Stimulated activated CD4-positive, alpha-beta T cell treated with anti-CD3 and anti-CD28 coated beads, Interleukin-4, amount 100 ng/mL, for 1 hour (primary cell): ENCODE data around the gene MTA3.

ENCODE experiments used
- DNase-seq: peaks from one replicate; pipeline ENCODE4 v3.0.0-alpha.2; 2020

Gene MTA3

DNA sequence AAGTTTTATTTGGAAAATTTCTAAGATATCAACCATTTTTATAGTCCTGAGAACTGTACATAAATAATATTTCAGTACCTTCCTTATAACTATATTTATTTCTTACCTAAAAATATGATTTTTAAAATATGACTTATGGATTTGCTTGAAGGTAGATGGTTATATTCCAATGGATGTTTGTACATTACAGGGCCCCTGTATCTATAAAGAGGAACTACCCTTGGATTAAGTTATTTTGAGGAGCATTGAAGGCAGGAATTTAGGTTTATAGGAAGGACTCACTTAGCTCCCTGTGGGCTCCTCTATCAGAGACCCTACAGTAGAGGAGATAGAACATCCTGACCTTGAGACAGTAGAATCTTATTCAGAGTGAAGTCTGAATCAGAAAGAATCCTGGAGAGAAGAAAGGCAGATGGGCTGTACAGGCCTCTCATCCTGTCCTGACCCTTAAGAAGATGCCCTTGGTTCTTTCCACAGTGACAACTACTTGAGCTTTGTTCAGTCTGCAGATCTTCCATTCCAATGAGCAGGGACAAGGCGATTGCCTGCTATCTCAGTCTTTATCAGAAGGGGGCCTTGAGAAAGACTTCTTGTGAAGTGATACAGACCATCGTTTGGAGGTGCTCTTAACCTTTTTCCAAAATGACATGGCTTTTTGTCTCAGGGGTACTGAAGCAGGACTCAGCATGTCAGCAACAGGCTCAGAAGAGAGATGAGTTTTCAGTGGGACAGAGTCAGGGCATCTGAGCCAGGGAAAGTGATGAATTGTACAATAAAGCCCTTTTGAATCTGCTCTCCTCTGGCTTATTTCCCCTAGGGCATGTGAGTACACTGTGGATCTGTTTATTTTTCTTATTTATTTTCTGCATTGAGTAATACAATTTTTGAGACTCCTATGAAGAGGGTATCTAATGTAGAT is 174.6 kb downstream of the MTA3 start:
- no peak for DNase-seq

DNA sequence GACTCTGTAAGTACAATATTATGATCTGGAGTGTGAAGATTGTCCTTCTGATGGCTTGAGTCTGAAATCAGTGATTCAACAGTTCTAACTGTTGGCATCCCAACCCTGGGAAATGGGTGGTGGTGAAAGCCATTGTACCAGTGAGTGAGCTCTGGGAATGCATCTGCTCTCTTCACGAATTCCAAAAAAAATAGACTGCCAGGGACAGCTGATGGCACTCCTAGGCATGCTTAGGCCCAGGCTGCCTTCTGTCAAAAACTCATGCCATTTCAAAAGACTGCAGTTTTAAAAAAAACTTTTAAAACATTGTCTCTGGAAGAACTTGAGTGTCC is 175.2 kb downstream of the MTA3 start:
- no peak for DNase-seq

DNA sequence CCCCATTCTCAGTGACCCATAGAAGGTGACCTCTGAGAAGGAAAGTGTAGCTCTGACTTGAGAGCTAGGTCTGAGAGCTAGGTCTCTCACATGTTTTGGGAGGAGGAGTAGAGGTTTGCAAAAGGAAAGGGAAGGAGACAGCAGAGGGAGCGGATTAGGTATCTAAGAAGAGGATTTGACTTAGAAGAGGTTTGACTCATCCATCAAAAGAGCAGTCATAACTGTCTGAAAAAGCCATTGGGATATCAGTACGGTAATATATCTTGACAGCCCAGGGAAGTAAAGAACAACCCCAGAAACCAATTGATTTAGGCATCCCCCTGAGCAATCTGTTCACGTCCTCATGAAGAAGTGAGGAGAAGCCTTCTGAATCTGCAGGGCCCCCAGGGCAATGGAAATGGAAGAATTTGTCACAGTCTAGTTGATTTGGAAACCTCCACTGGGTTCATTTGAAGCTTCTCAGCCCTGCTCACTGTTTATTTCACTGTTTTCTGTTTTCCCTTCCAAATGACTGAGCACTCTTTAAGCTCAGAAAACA is 176.2 kb downstream of the MTA3 start:
- no peak for DNase-seq

DNA sequence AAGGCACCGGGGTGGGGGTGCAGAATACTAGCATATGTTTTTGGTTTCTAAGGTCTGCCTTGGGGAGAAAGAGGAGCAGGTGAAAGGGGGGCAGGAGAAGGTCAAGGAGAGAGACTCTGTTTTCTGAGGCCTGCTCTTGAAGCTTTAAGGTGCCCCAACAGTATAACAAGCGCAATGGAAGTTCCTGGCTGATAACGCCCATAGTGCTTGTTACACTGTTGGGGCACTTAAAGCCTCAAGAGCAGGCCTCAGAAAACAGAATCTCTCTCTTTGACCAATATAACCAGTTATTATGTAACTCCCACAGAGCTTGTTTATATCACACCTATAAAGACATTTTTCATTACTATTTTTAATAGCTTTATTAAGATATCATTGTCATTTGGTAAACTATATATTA is 179.0 kb downstream of the MTA3 start:
- no peak for DNase-seq

DNA sequence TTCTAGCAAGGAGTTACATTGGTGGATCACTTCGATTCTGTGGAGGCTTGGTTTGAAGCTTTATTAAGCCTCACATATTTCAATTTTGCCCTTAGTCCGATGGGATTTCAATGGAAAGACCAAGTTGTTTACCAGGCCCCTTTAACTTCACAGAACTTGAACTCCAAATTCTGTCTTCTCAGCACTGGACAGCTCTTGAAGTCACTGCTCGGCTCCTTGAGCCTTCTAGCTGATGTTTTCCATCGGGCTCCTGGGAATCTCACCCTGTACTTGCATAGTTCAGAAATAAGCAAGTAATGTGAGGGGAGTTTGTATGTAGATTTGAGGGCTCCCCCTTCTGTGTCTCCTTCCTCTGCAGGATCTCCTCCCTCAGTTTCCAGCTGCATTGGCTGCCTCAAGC is 180.4 kb downstream of the MTA3 start:
- no peak for DNase-seq

DNA sequence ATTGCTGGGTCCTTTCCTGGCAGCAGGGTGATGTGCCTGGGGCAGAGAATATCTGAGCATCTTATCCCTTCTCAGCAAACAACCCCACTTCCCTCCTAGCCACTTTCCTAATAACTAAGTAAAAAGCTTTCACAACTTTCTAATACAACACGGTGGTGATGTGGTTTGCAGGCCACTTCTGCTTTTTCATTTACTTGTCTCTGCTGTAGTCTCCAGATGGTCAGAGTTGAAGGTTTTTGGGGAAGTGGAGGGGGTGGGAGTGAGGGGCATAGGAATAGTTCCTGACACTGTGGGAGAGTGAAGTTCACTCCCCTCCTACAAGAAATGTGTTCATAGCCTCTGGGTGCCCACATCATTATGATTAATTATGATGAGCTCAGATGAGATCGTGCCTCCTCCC is 183.9 kb downstream of the MTA3 start:
- DNase-seq, result no peak

DNA sequence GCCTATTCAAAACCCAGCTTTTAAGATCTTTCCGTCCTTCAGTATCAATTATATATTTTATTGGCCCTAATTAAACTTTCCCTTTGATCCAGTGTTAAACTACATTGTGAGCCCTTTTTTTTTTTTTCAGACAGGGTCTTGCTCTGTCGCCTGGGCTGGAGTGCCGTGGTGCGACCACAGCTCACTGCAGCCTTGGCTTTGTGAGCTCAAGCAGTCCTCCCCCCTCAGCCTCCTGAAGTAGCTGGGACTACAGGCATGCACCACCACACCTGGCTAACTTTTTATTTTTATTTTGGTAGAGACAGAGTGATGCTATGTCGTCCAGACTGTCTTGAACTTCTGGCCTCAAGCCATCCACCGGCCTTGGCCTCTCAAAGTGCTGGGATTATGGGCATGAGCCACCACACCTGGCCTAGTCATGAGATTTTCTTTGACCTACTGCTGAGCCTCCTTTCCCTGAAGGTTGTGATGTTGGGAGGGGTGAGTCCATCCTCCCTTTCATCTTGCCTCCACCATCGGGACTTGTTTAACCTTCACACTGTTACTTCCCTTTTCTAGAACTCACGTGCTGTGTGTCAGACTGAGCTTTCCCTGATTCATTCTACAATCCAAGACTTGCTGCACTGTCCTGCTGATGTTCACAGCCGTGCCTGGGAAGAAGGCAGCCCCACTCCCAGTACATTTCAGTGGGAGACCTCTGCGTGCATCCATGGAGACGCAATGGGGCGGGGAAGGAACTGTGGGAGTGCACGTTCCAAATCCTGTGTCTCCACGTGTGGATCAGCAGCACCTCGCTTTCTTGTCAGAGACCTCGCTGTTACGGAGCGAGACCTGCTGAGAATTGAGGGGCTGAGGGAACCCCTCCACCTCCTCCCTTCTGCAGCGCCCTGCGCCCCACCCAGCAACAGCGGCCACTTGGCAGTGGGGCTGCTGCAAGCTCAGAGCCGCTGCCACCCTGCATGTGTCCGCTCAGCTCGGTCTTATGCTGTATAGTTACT is 184.7 kb downstream of the MTA3 start:
- DNase-seq, result no peak

DNA sequence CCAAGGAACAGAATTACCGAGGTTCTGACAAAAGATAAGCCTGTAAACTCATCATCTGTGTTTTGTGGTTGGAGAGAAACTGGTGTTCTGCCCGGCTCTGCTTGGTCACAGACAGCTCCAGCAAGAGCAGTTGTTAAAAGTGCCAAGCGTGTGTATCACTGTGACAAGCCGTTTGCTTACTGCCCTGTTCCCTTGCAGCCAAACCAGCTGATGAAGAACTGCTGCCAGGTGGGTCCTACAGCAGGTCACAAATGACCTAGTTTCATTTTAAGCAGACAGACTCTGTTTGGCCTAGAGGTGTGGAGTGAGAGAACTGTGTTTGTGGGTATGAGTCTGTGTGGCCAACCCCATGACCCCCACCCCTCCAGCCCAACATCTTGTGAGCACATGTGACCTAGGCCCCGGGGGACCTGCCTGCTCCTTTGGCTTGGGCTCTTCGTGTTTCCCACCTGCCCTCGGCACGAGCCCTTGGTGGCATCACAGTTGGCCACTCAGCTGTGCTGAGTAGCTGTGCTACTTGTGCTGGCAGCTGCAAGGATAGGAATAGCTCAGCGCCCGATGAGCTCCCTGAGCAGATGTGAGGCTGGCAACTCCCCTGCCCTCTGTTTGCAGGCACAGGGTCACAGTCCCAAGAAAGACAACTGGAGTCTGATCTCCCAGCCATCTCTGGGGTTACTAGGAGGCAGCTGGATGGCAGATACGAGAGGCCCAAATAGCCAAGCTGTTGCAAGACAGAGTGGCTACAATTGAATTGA is 185.8 kb downstream of the MTA3 start:
- DNase-seq, result no peak

DNA sequence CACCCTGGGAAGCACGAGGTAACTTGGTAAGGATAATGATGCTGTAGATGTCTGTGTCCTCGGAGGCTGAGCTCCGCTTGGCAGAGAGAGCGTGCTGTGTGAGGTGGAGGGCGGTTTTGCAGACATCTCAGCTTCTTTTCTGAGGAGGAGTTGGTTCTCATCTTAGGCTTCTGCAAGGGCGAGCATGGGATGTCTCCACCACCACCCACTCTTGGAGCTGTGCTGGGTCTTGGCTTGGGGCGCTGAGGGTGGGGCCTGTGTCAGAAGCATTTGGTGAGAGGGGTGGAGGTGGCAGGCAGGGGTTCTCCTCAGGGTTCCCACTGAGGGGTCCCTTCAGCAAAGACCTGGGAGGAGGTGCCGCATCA is 186.3 kb downstream of the MTA3 start:
- no peak for DNase-seq

DNA sequence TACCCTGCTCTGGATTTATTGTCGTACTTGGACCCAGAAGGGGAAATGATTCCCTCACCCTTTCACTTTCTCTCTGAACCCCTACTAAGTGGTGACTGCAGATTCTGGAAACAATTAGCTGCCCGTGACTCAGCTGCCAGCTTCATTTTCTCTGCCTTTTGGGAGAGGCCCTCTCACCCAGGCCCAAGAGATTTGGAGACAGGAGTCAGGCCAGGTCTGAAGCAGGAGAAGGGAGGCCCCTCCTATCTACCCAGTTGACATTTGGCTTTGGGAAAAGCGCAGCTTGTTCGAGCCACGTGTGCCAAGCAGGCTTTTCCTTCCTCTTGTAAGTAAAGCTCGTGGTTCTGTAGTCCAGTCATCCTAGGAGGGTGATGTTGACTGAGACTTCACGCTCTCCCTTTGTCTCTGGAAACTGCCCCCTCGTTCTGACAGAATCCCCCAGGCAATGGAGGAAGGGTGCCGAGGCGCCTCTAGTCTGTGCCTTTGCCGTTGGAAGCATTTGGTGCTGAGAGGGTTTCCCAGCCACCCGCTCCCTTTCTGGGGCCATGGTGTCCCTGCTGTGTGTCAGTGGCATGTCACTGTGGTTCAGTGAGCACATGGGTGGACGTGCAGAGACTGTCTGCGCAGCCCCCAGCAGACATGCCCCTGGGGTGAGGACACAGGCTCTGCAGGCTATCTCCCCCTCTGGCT is 186.9 kb downstream of the MTA3 start:
- DNase-seq, result no peak

DNA sequence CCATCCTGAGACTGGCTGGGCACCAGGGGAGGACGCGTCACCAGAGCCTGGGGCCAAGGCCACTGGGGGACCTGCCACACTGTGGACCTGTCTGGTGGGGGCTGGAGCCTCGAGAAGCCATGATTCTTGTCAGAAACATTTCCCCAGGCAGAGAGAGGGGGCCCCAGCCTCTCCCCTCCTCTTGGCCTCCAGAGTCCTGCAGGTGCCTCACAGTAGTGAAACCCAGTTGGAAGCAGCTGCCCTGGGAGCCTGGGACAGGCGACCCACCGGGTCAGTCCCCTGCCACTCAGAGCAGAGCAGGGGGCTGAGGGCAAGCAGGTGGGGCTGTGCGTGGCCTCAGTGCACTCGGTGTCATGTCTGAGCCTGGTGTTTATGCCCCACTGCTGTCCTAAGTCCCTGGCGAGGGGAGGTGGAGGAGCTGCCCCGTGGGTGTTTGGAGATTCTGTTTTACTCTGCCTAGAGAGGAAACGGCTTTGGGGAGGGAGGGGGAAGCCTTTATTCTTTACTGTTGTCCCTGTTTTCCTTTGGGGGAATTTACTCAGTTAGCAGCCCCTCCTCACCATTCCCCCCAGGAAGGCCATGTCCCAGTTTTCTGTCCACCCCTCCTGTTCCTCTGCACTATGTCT is 187.8 kb downstream of the MTA3 start:
- DNase-seq, result no peak

DNA sequence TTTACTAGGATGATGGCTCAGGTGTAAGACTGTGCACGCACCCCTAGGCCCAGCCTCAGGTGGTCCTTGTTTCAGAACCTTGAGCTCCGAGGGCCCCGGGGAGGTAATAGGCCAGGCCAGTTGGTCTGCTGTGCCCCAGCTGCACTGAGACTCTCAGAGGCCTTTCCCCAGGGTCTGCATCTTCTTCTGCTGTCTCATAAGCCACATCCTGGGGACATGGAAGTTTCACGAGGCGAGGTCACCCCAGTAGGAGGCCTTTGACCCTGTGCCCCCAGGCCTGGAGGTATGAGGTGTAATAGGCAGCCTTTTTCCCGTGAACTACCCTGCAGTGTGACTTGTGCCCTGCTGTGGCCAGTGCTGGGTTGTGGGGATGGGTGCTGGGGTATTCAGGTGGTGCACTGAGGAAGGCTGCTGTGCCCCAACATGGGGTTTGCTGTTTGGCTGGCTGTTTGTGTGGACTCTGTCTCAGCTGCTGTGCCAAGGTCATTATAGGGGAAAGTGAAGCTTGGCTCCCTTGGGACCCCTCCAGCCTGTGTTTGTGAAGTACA is 188.6 kb downstream of the MTA3 start:
- no peak for DNase-seq

DNA sequence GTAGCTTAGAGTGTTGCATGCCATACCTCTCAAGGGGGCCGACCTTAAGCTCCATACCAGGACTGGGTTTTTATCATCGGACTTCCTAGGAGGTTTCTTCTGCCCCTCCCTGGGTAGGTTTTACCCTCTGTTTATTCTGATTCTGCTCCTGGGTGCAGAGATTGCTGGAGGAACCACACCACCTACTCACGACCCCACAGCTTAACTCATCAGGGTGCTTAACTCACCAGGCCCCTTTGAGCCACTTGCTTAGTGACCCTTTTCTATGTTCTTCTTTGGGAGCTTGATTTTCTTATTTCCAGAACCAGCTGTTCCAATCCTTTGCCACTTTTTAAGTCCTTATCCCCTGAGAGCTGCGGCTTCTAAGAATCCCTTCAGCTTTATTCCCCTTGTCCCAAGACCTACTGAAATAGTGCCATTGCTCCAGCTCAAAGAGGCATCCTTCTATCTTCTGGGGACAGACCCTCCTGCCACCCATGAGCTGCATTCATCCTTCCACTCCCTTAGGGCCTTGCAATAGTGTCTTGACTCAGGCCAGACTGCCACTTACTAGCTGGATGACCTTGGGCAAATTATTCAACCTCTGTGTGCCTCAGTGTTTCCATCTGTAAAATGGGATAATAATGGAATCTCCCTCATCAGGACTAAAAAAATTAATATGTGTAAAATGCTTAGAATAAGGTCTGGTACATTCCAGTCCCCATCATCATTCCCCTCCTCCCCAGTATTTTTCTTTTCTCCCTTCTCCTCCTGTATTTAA is 189.7 kb downstream of the MTA3 start:
- DNase-seq, result no peak

DNA sequence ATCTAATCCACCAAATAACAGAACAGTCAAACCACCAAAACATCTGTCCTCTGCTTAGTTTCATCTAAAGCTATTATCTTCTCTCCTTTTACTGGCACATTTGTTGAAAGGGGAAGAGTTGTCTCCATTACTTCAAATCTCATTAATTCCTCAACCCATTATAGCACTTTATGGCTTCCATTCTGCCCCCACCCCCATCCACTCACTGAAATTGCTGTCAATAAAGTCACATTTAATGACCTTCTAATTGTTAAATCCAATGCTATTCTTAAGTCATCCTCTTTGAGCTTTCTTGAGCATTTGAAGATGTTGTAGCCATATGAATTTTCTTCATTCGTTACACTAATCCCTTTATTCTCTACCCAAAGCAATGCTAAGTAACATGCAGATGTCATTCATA is 190.3 kb downstream of the MTA3 start:
- DNase-seq, result no peak

DNA sequence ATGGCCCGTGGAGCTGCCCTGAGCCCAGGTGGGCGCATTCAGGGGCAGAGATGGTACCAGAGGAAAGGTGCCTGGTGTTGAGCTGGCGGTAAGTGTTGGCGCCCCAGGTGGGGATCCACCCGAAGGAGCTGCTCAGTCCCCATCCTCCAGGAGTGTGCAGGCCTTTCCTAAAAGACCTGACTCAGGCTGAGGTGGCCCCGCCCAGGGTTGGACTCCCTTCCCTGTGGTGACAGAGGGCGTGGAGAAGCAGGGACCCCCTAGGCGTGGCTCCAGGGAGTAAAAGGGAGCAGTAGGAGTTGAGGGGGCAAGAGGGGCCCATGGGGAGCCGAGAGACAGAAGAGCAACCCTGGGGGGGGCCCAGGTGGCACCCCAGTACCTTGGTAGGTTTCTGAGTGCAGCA is 193.1 kb downstream of the MTA3 start:
- no peak for DNase-seq

DNA sequence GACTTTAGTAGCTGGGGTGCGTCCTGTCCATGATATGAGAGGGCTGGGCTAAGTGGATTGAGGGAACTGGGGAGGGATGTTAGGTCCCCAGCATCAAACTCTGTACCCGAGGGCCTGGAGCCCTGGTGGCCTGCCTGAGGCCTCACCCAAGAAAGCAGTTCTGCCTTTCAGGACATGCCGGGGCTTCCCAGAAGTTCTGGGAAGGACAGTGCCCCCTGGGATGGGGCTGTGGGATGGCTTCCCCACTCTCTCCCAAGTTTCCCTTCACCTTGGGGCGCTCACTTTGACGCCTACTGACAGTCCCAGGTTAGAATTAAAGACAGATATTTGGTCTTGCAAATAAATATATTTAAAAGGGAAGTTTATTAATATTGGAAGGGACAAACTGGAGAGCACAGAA is 193.7 kb downstream of the MTA3 start:
- DNase-seq, result no peak

DNA sequence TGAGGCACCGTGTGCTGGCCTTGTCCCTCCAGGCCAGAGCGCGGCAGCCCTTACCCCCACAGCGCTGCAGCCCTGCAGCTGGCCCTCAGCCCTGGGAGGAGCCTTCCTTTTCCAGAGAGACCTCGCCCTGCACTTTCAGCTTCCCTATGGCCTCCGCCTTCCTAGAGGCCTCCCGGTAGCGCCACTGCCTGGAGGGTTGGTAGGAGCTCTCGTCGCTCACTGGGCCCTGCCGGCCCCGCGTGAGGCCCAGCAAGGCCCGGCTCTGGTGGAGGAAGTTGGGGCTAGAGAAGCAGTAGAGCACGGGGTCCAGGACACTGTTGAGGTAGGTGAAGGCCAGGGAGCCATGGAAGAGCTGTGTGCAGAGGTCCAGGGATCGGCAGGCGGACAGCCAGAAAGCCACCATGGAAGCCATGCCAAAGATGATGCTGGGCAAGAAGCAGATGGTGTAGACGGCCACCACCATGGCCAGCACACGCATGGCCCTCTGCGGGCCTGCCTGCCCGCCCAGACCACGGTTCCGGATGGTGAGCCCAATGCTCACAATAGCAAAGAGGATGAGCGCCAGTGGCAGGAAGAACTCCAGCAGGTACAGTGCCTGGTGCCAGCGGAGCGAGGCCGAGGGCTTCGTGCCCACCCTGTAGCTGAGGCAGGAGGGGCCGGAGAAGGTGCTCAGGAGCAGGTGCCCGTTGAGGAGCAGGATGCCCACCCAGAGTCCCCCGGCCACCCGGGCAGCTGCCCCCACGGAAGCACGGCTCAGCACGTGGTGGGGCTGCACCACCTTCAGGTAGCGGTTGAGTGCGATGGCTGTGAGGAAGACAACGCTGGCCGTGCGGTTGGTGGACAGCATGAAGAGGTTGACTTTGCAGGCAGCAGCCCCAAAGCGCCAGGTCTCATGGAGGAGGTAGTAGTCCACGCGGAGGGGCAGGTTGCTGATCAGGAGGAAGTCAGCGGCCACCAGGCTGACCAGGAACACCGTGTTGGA is 194.7 kb downstream of the MTA3 start:
- DNase-seq, result no peak

DNA sequence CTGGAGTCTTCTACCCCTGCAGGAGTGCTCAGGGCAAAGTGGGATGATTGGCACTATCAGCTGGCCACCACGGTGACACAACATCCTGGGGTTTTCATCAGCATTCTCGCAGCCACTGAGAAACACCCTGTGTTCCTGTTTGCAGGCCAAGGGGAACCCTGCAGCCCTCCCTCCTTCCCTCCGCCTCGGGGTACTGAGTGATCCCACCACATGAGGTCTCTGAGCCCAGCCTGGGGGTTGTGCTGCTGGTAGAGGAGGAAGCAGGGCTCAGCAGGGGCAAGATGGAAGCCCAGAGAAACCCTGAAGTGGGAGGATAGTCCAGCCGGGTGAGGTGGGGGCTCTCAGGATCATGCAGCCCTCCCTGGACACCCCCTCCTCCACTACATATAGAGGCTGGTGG is 195.7 kb downstream of the MTA3 start, which contains the start of gene OXER1:
TSS of gene OXER1 (minus strand) at position 40 of the 400 bp plus-strand sequence. CDS start 73 bp downstream, outside the sequence.
- no peak for DNase-seq

DNA sequence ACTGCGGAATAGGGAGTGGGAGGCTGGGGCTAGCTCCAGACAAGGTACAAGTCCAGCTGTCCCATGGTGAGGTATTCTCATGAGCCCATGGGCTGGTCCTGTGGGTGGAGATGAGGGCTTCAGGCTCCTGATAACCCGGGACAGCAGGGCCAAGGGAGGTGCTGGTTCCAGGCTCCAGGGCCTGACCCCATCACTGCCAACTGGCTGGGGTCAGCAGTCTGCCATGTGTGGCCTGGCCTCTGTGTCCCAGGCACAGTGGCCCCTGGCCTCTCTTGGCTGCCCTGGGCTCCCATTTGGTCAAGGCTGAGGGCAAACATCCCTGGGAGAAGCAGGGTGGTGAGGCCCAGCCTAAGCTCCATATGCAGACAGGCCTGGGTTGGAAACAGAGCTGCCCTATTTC is 196.5 kb downstream of the MTA3 start:
- no peak for DNase-seq
